HCT116 (cell line): ENCODE measurements around the gene KIFC3. TPM values are rescaled to one million over a fixed set of nuclear protein-coding genes. Genes with fewer than 3 reads are reported as not detected.

ENCODE experiments used
- ATAC-seq: fragments of 200-7000 bp; cut with Tn5 transposase; 2 replicates; pipeline ENCODE4 v1.9.1; 2020; ENCODE audit warnings: mild to moderate bottlenecking, moderate library complexity
- BruUV-seq: library from RNA; stranded (reverse); fragments of 400-500 nt; replicated peaks from 2 replicates; lab custom pipeline; 2021; lab: Mats Ljungman, UMichigan
- CTCF ChIA-PET: fragments of 300-600 bp; sonication (Branson Sonifier 250); formaldehyde crosslinking; loops from one replicate; lab custom pipeline; 2021; ENCODE audit warnings: antibody characterized with exemption; lab: Charles Lee
- POLR2A ChIA-PET: fragments of 300-600, 350-600 bp; sonication (Branson Sonifier 250); formaldehyde crosslinking; loops from one replicate; lab custom pipeline; 2021; ENCODE audit warnings: antibody characterized with exemption; lab: Charles Lee
- RAD21 ChIA-PET, 2 experiments: fragments of 300-600 bp; sonication (Branson Sonifier 250); formaldehyde crosslinking; loops; one replicate each; lab custom pipeline; 2023; ENCODE audit warnings: low total read pairs in 2 of 2; ENCODE audit not compliant: uncharacterized antibody in 2 of 2, unreplicated experiment in 2 of 2, low non-redundant PET in 1 of 2; lab: Charles Lee
- DNase-seq: peaks from one replicate; pipeline ENCODE4 v3.0.0-alpha.2; 2010; ENCODE audit warnings: low read depth, low spot score
- H2AFZ ChIP-seq: fragments of 200-600 bp; shearing (Covaris generic), sonication (generic); 2 replicates; pipeline ENCODE4 v1.6.1; 2017; ENCODE audit warnings: low read depth, mixed run types, mixed read lengths, antibody characterized with exemption, low read length; ENCODE audit not compliant: poor library complexity, severe bottlenecking
- H3K27ac ChIP-seq: 2 replicates; pipeline ENCODE4 v1.5.1; 2012; ENCODE audit warnings: low read depth, low read length
- H3K27me3 ChIP-seq: fragments of 200-600 bp; sonication (generic); 2 replicates; pipeline ENCODE4 v1.6.1; 2016; ENCODE audit warnings: mixed run types, low read length, mixed read lengths; ENCODE audit not compliant: insufficient read depth
- H3K36me3 ChIP-seq, 2 experiments: fragments of 200-500 bp in 1 of 2; fragments of 200-600 bp in 1 of 2; sonication (Bioruptor generic) in 1 of 2; sonication (generic) in 1 of 2; 2 replicates each; pipeline versions ENCODE4 v1.5.1 to v1.6.1; 2014 to 2016; ENCODE audit warnings: low read length in 2 of 2, inconsistent platforms in 1 of 2, mixed read lengths in 1 of 2, mixed run types in 1 of 2; ENCODE audit not compliant: insufficient read depth in 2 of 2, control insufficient read depth in 1 of 2
- H3K4me1 ChIP-seq, 2 experiments: fragments of 200-600 bp in 1 of 2; sonication (generic) in 1 of 2; 2 replicates each; pipeline versions ENCODE4 v1.5.1 to v1.6.1; 2012 to 2017; ENCODE audit warnings: low read length in 2 of 2, inconsistent platforms in 1 of 2, mild to moderate bottlenecking in 1 of 2, mixed read lengths in 1 of 2, mixed run types in 1 of 2, moderate library complexity in 1 of 2; ENCODE audit not compliant: insufficient read depth in 2 of 2, control insufficient read depth in 1 of 2
- H3K4me2 ChIP-seq: fragments of 200-600 bp; sonication (generic); 2 replicates; pipeline ENCODE4 v1.6.1; 2017; ENCODE audit warnings: mixed run types, low read length, mixed read lengths
- H3K4me3 ChIP-seq, 2 experiments: fragments of 200-600 bp in 1 of 2; sonication (generic) in 1 of 2; replicated peaks in 1 of 2; 2 replicates each; pipeline ENCODE4 v1.5.1; 2011 to 2016; ENCODE audit warnings: low read length in 2 of 2, control low read depth in 1 of 2, low read depth in 1 of 2, mild to moderate bottlenecking in 1 of 2, mixed read lengths in 1 of 2, mixed run types in 1 of 2
- H3K79me2 ChIP-seq: fragments of 200-600 bp; sonication (generic); 2 replicates; pipeline ENCODE4 v1.6.1; 2017; ENCODE audit warnings: mild to moderate bottlenecking, mixed run types, low read length, moderate library complexity, mixed read lengths; ENCODE audit not compliant: insufficient read depth
- H3K9ac ChIP-seq: fragments of 200-600 bp; sonication (generic); 2 replicates; pipeline ENCODE4 v1.6.1; 2016; ENCODE audit warnings: low read length, mixed read lengths
- H3K9me2 ChIP-seq: fragments of 200-600 bp; sonication (generic), shearing (Covaris generic); 2 replicates; pipeline ENCODE4 v1.6.1; 2017; ENCODE audit warnings: mixed run types, mild to moderate bottlenecking, moderate library complexity; ENCODE audit not compliant: insufficient read depth
- H3K9me3 ChIP-seq, 2 experiments: fragments of 200-500 bp in 1 of 2; fragments of 200-600 bp in 1 of 2; sonication (Bioruptor generic) in 1 of 2; sonication (generic) in 1 of 2; 2 replicates each; pipeline ENCODE4 v1.6.1; 2014 to 2017; ENCODE audit warnings: low read length in 2 of 2, mixed read lengths in 2 of 2, inconsistent platforms in 1 of 2, low read depth in 1 of 2, mild to moderate bottlenecking in 1 of 2, mixed run types in 1 of 2, moderate library complexity in 1 of 2; ENCODE audit not compliant: control insufficient read depth in 1 of 2, insufficient read depth in 1 of 2
- H4K20me1 ChIP-seq: fragments of 200-600 bp; sonication (generic), shearing (Covaris generic); 2 replicates; pipeline ENCODE4 v1.6.1; 2017; ENCODE audit warnings: mixed run types, mild to moderate bottlenecking, moderate library complexity; ENCODE audit not compliant: insufficient read depth
- CBX3 ChIP-seq: IDR thresholded peaks from 2 replicates; pipeline ENCODE4 v1.6.1; 2012; ENCODE audit warnings: low read depth
- FOSL1 ChIP-seq: IDR thresholded peaks from 2 replicates; pipeline ENCODE4 v1.6.1; 2012; ENCODE audit warnings: low read depth
- MAX ChIP-seq: IDR thresholded peaks from 2 replicates; pipeline ENCODE4 v1.6.1; 2012
- POLR2AphosphoS5 ChIP-seq: IDR thresholded peaks from 2 replicates; pipeline ENCODE4 v1.6.1; 2011; ENCODE audit warnings: mild to moderate bottlenecking, low read depth, low read length, moderate library complexity
- REST ChIP-seq: IDR thresholded peaks from 2 replicates; pipeline ENCODE4 v1.6.1; 2012; ENCODE audit warnings: low read depth
- SIN3A ChIP-seq: IDR thresholded peaks from 2 replicates; pipeline ENCODE4 v1.6.1; 2012; ENCODE audit warnings: low read depth
- SP1 ChIP-seq: IDR thresholded peaks from 2 replicates; pipeline ENCODE4 v1.6.1; 2012; ENCODE audit warnings: low read depth
- intact Hi-C: fragments of 100-400 bp; cut with micrococcal nuclease; formaldehyde crosslinking; loops from 2 replicates; pipeline ENCODE4 v1.10.0; 2022
- total RNA-seq: library from RNA; stranded (reverse); gene quantifications from one replicate; pipeline ENCODE4 v1.2.1, GENCODE V29; 2021; ENCODE audit not compliant: unreplicated experiment

The KIFC3 gene
- total RNA-seq, 1 experiment from 2014 or later: 31.9 TPM

- no peak for TF ChIP-seq REST
- no peak for TF ChIP-seq FOSL1
Measured at GRCh38 chr16:57732714-57733113, 69.6 kb downstream of the KIFC3 start (continued).

GRCh38 chr16:57732037-57732436 is 70.3 kb downstream of the KIFC3 start:
- Histone ChIP-seq H3K9me3 (no peaks in the 10 kb centered on the region), H3K4me2 (no peak overlapping the region), H3K4me3 (no peak overlapping the region), H3K4me1 (peaks cover 5 to 20% of the 10 kb centered on the region in 2 experiments), H3K9ac (no peak overlapping the region), H3K9me2 (no peaks in the 10 kb centered on the region), H4K20me1 (no peaks in the 10 kb centered on the region), H3K36me3 (no peaks in the 10 kb centered on the region), H3K27me3 (no peaks in the 10 kb centered on the region), H2AFZ (no peak overlapping the region), H3K27ac (no peak overlapping the region)
- CTCF ChIA-PET: interaction anchor here (1.6 kb wide), 1 partner anchor 9 kb away, joined by 6 read pairs; no protein-coding TSS in a partner anchor
- no TSS peak for BruUV-seq
- ATAC-seq (no peak), DNase-seq (no peak)
- POLR2A ChIA-PET: no interaction called here
- RAD21 ChIA-PET: no interaction called here
- TF ChIP-seq CBX3 (no peak), POLR2AphosphoS5 (no peak), SIN3A (no peak), MAX (no peak), SP1 (no peak)
- TF ChIP-seq, all 23 proteins: peak for 0
- H3K79me2 ChIP-seq: peaks cover 10% of the 10 kb centered on the region; the same call in 1 of the 2 replicates
- intact Hi-C loops: no loop called here
